K562 (cell line): ENCODE data around the gene LYSMD4. TPM values are rescaled to one million over a fixed set of nuclear protein-coding genes. Genes with fewer than 3 reads are reported as not detected.

Experiments used
- DMBX1 ChIP-seq: fragments of 250-450 bp; sonication (Bioruptor Pico); IDR thresholded peaks from 2 replicates; pipeline ENCODE4 v1.8.0; 2022; ENCODE audit warnings: inconsistent platforms, mild to moderate bottlenecking, moderate library complexity, borderline replicate concordance
- EP400 ChIP-seq: fragments of 450-650 bp; IDR thresholded peaks from 2 replicates; pipeline ENCODE4 v1.6.1; 2017; ENCODE audit warnings: antibody characterized with exemption, mild to moderate bottlenecking, moderate library complexity
- KLF16 ChIP-seq: IDR thresholded peaks from 2 replicates; pipeline ENCODE4 v1.6.1; 2016; ENCODE audit warnings: antibody characterized with exemption
- MAFK ChIP-seq: IDR thresholded peaks from 2 replicates; pipeline ENCODE4 v1.6.1; 2011; ENCODE audit warnings: low read length, improper control_type of control experiment
- MGA ChIP-seq: fragments of 450-650 bp; IDR thresholded peaks from 2 replicates; pipeline ENCODE4 v1.6.1; 2016; ENCODE audit warnings: mild to moderate bottlenecking, moderate library complexity
- NUFIP1 ChIP-seq: fragments of 450-650 bp; IDR thresholded peaks from 2 replicates; pipeline ENCODE4 v1.6.1; 2018; ENCODE audit not compliant: partially characterized antibody
- RHOXF2B ChIP-seq: fragments of 250-450 bp; sonication (Bioruptor Pico); conservative IDR thresholded peaks from 2 replicates; pipeline ENCODE4 v1.5.1; 2021
- SRSF3 ChIP-seq: fragments of 200-400 bp; formaldehyde crosslinking; IDR thresholded peaks from 2 replicates; pipeline ENCODE4 v1.6.1; 2016; ENCODE audit warnings: mild to moderate bottlenecking, low read length, moderate library complexity; ENCODE audit not compliant: insufficient read depth
- TSC22D4 ChIP-seq: fragments of 450-650 bp; IDR thresholded peaks from 2 replicates; pipeline ENCODE4 v1.6.1; 2016; ENCODE audit warnings: missing genetic modification characterization, missing biosample characterization, control low read depth
- ZNF280B ChIP-seq: fragments of 250-450 bp; sonication (Bioruptor Pico); IDR thresholded peaks from 2 replicates; pipeline ENCODE4 v1.5.1; 2021; ENCODE audit warnings: mild to moderate bottlenecking
- polyA plus RNA-seq, 8 experiments: library from polyadenylated mRNA; depleted of rRNA in 4 of 8; stranded (reverse) in 5 of 8; unstranded in 3 of 8; fragments of >200 nt; fragmentation: Nextera tagmentation in 2 of 8; fragmentation: Illumina TruSeq in 1 of 8; extraction: Ambion mirVana in 2 of 8; extraction: Trizol in 1 of 8; gene quantifications; 2 replicates each; pipeline versions ENCODE4 v1.2.1 to v1.2.3, GENCODE V29; 2011 to 2014; ENCODE audit warnings: inconsistent platforms in 1 of 8, missing spikeins in 1 of 8
- total RNA-seq, 7 experiments: library from RNA; depleted of rRNA in 6 of 7; stranded (reverse); fragments of >200 nt in 6 of 7; fragmentation: Illumina TruSeq in 2 of 7; extraction: Trizol in 2 of 7; gene quantifications; 2 replicates each; pipeline versions ENCODE4 v1.2.1 to v1.2.3, GENCODE V29; 2011 to 2021; ENCODE audit warnings: low replicate concordance in 1 of 7
- TF ChIP-seq, protein P1 (sequence below): sonication (generic); formaldehyde crosslinking; IDR thresholded peaks from 2 replicates; pipeline ENCODE4 v1.8.0; 2022; ENCODE audit warnings: missing genetic modification reagents, mild to moderate bottlenecking, borderline replicate concordance

LYSMD4 gene
- total and polyA plus RNA-seq, 9 of the 15 experiments (the other 6 are each of a cell fraction or from before 2014, with no cell fraction given): 0.46 to 3.1 (median 2.0) TPM

DNA sequence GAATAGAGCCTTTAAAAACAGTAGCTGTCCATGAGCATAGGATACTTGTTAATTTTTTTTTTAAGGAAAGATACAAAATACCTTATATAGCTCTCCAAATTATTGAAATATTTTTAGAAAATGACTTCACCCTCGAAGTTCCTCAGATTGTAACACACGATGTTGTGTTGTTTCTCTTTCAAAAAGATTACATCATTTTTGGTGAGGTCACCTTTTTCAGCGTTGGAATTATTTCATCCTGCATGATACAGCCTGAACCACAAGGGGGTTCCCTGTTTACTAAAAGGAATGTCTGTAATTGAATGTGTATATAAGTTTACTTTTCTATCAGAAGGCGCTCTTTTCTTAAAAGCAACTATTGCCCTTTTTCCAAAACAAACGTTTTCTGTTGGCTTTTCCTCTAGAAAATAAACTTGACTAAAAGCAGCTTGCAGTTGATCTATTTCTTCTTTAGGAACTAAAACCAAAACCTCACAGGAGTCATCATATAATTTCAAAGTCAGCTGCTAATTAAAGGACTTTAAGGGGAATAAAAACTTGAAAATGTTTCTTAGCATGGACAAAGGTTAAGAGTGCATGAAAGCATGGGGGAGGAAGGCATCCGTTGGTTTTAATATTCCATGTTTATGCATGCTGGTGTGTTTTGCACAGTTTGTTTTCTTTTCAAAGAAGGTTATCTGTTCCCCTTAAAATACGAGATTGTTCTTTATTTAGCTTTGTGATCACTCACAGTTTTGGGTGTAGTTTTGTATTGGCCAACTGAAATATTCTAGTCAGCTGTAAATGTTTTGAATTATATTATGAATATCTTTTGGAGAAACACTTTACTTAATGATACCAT, 29.4 kb downstream of the LYSMD4 start (continued):
- TF ChIP-seq MGA (peak; percentile 55), MAFK (no peak), RHOXF2B (CRISPR knock-in tag) (no peak), ZNF280B (no peak), NUFIP1 (no peak), DMBX1 (no peak), KLF16 (no peak), SRSF3 (no peak), EP400 (peak; percentile 37), TSC22D4 (no peak)
- TF ChIP-seq, protein P1, sequence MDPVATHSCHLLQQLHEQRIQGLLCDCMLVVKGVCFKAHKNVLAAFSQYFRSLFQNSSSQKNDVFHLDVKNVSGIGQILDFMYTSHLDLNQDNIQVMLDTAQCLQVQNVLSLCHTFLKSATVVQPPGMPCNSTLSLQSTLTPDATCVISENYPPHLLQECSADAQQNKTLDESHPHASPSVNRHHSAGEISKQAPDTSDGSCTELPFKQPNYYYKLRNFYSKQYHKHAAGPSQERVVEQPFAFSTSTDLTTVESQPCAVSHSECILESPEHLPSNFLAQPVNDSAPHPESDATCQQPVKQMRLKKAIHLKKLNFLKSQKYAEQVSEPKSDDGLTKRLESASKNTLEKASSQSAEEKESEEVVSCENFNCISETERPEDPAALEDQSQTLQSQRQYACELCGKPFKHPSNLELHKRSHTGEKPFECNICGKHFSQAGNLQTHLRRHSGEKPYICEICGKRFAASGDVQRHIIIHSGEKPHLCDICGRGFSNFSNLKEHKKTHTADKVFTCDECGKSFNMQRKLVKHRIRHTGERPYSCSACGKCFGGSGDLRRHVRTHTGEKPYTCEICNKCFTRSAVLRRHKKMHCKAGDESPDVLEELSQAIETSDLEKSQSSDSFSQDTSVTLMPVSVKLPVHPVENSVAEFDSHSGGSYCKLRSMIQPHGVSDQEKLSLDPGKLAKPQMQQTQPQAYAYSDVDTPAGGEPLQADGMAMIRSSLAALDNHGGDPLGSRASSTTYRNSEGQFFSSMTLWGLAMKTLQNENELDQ (CRISPR knock-in tag): no peak
